K562 (cell line): ENCODE data around the gene AMMECR1. TPM values are rescaled to one million over a fixed set of nuclear protein-coding genes. Genes with fewer than 3 reads are reported as not detected.
A peak's percentile ranks its signal among the peaks of the same experiment; 100 is the strongest.

Source experiments
- BCL6 ChIP-seq: fragments of 250-450 bp; sonication (Bioruptor Pico); IDR thresholded peaks from 2 replicates; pipeline ENCODE4 v1.4.0; 2020
- CHAMP1 ChIP-seq: fragments of 450-650 bp; IDR thresholded peaks from 2 replicates; pipeline ENCODE4 v1.6.1; 2016; ENCODE audit warnings: mild to moderate bottlenecking
- CLOCK ChIP-seq: fragments of 250-450 bp; sonication (Bioruptor Pico); IDR thresholded peaks from 2 replicates; pipeline ENCODE4 v1.4.0; 2020; ENCODE audit warnings: mild to moderate bottlenecking, moderate library complexity, borderline replicate concordance
- EGR1 ChIP-seq: fragments of 450-650 bp; conservative IDR thresholded peaks from 2 replicates; pipeline ENCODE4 v1.6.1; 2017; ENCODE audit warnings: mild to moderate bottlenecking
- EWSR1 ChIP-seq: fragments of 450-650 bp; IDR thresholded peaks from 2 replicates; pipeline ENCODE4 v1.6.1; 2018; ENCODE audit warnings: borderline replicate concordance, mild to moderate bottlenecking, low read depth, moderate library complexity; ENCODE audit not compliant: partially characterized antibody
- ILK ChIP-seq: fragments of 450-650 bp; IDR thresholded peaks from 2 replicates; pipeline ENCODE4 v1.6.1; 2016; ENCODE audit warnings: missing genetic modification characterization, low read depth, mild to moderate bottlenecking, missing compliant biosample characterization, moderate library complexity, borderline replicate concordance
- NFRKB ChIP-seq: fragments of 450-650 bp; IDR thresholded peaks from 2 replicates; pipeline ENCODE4 v1.6.1; 2016; ENCODE audit warnings: low read depth
- PRMT5 ChIP-seq: sonication (generic); formaldehyde crosslinking; IDR thresholded peaks from 2 replicates; pipeline ENCODE4 v1.5.0; 2020; ENCODE audit warnings: missing genetic modification reagents
- PRPF4 ChIP-seq: fragments of 200-400 bp; formaldehyde crosslinking; IDR thresholded peaks from one replicate; pipeline ENCODE4 v1.6.1; 2017; ENCODE audit warnings: low read length, low read depth, mild to moderate bottlenecking; ENCODE audit not compliant: insufficient read depth, poor library complexity, severe bottlenecking
- SMAD2 ChIP-seq: fragments of 150-350 bp; IDR thresholded peaks from 2 replicates; pipeline ENCODE4 v1.6.1; 2014; ENCODE audit warnings: low read depth, mild to moderate bottlenecking, low read length
- TCF7 ChIP-seq: sonication (generic); IDR thresholded peaks from 2 replicates; pipeline ENCODE4 v1.6.1; 2016; ENCODE audit warnings: antibody characterized with exemption, borderline replicate concordance
- U2AF1 ChIP-seq: fragments of 200-400 bp; formaldehyde crosslinking; optimal IDR thresholded peaks from 2 replicates; pipeline ENCODE3; 2017; ENCODE audit warnings: mild to moderate bottlenecking, low read depth, low read length, moderate library complexity
- ZC3H11A ChIP-seq: IDR thresholded peaks from 2 replicates; pipeline ENCODE4 v1.6.1; 2012; ENCODE audit warnings: low read depth, low read length, improper control_type of control experiment
- ZFPM2 ChIP-seq: fragments of 250-450 bp; sonication (Bioruptor Pico); IDR thresholded peaks from 2 replicates; pipeline ENCODE4 v1.5.1; 2022; ENCODE audit warnings: mild to moderate bottlenecking
- ZNF354B ChIP-seq: fragments of 250-450 bp; sonication (Bioruptor Pico); IDR thresholded peaks from 2 replicates; pipeline ENCODE4 v1.4.0; 2020
- polyA plus RNA-seq, 8 experiments: library from polyadenylated mRNA; depleted of rRNA in 4 of 8; stranded (reverse) in 5 of 8; unstranded in 3 of 8; fragments of >200 nt; fragmentation: Nextera tagmentation in 2 of 8; fragmentation: Illumina TruSeq in 1 of 8; extraction: Ambion mirVana in 2 of 8; extraction: Trizol in 1 of 8; gene quantifications; 2 replicates each; pipeline versions ENCODE4 v1.2.1 to v1.2.3, GENCODE V29; 2011 to 2014; ENCODE audit warnings: inconsistent platforms in 1 of 8, missing spikeins in 1 of 8
- total RNA-seq, 7 experiments: library from RNA; depleted of rRNA in 6 of 7; stranded (reverse); fragments of >200 nt in 6 of 7; fragmentation: Illumina TruSeq in 2 of 7; extraction: Trizol in 2 of 7; gene quantifications; 2 replicates each; pipeline versions ENCODE4 v1.2.1 to v1.2.3, GENCODE V29; 2011 to 2021; ENCODE audit warnings: low replicate concordance in 1 of 7
- TF ChIP-seq, protein P1 (sequence below): IDR thresholded peaks from 2 replicates; pipeline ENCODE4 v1.6.1; 2012; ENCODE audit warnings: low read depth, low read length, improper control_type of control experiment, borderline replicate concordance
- TF ChIP-seq, protein P2 (sequence below): fragments of 250-450 bp; sonication (Bioruptor Pico); IDR thresholded peaks from 2 replicates; pipeline ENCODE4 v1.8.0; 2021; ENCODE audit warnings: moderate library complexity, mild to moderate bottlenecking, inconsistent platforms

The AMMECR1 gene
- total and polyA plus RNA-seq, 9 of the 15 experiments (the other 6 are each of a cell fraction or from before 2014, with no cell fraction given): 13.9 to 36.7 (median 23.6) TPM

DNA sequence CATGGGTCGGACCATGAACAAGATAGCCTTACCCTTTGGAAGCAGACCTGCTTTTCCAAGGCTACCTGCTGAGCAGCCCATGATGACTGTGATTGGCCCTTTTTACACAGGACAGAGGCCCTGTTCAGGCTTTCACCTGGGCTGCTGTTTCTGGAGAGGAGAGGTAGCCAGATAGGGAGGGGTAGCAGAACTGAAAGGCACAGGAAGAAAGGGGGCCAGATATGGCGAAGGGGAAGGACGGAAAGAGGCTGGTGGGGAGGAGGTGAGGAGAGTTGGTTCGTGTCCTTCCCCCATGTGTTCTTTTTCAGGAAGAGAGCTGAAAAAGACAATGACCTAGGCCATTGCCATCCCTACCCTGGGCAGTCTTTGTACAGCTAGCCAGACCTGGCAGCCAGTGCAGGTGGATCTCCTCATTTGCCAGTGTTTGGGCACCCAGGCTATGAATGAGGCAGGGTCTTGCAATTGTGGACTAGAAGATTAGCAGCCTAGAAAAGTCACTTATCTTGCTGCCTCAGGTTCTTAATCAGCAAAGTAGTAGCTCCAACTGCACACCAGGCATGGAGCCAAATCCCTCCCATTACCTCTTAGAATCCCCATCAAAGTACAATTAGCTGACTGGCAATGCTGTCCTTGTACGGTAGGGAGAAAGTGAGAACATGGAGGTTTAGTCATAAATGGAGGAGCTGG lies 139.6 kb downstream of the AMMECR1 start (continued):
- TF ChIP-seq EGR1 (no peak), PRPF4 (no peak), BCL6 (no peak), ZNF354B (CRISPR knock-in tag) (no peak), EWSR1 (no peak), SMAD2 (no peak), NFRKB (0 out of 2 replicates have a peak, but pooled peaks have one; percentile 34), PRMT5 (CRISPR knock-in tag) (no peak), U2AF1 (no peak), ZFPM2 (CRISPR knock-in tag) (no peak), CLOCK (no peak), TCF7 (no peak), ZC3H11A (no peak), ILK (tag) (no peak), CHAMP1 (peak; percentile 79)
- TF ChIP-seq, protein P1, sequence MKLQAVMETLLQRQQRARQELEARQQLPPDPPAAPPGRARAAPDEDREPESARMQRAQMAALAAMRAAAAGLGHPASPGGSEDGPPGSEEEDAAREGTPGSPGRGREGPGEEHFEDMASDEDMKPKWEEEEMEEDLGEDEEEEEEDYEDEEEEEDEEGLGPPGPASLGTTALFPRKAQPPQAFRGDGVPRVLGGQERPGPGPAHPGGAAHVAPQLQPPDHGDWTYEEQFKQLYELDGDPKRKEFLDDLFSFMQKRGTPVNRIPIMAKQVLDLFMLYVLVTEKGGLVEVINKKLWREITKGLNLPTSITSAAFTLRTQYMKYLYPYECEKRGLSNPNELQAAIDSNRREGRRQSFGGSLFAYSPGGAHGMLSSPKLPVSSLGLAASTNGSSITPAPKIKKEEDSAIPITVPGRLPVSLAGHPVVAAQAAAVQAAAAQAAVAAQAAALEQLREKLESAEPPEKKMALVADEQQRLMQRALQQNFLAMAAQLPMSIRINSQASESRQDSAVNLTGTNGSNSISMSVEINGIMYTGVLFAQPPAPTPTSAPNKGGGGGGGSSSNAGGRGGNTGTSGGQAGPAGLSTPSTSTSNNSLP: peak; percentile 55; the same call in 1 of the 2 replicates
- TF ChIP-seq, protein P2, sequence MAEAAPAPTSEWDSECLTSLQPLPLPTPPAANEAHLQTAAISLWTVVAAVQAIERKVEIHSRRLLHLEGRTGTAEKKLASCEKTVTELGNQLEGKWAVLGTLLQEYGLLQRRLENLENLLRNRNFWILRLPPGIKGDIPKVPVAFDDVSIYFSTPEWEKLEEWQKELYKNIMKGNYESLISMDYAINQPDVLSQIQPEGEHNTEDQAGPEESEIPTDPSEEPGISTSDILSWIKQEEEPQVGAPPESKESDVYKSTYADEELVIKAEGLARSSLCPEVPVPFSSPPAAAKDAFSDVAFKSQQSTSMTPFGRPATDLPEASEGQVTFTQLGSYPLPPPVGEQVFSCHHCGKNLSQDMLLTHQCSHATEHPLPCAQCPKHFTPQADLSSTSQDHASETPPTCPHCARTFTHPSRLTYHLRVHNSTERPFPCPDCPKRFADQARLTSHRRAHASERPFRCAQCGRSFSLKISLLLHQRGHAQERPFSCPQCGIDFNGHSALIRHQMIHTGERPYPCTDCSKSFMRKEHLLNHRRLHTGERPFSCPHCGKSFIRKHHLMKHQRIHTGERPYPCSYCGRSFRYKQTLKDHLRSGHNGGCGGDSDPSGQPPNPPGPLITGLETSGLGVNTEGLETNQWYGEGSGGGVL (CRISPR knock-in tag): no peak
